Fibroblast of villous mesenchyme (primary cell): ENCODE results near the gene C10orf53. TPM values are rescaled to one million over a fixed set of nuclear protein-coding genes. Genes with fewer than 3 reads are reported as not detected.

Source experiments
- DNase-seq: peaks from one replicate; pipeline ENCODE4 v3.0.0-alpha.2; 2010; ENCODE audit warnings: low read depth
- H3K4me3 ChIP-seq: 2 replicates; pipeline ENCODE4 v1.5.1; 2011; ENCODE audit warnings: low read depth, mild to moderate bottlenecking, low read length
- total RNA-seq: library from RNA; depleted of rRNA; stranded (reverse); fragments of >200 nt; gene quantifications from 2 replicates; pipeline ENCODE4 v1.2.3, GENCODE V29; 2012
- TF ChIP-seq, protein P1 (sequence below): IDR thresholded peaks from 2 replicates; pipeline ENCODE4 v1.5.1; 2012; ENCODE audit warnings: low read depth, mild to moderate bottlenecking, low read length; ENCODE audit not compliant: insufficient read depth

C10orf53 gene
- total RNA-seq, 1 donor, result not detected

DNA sequence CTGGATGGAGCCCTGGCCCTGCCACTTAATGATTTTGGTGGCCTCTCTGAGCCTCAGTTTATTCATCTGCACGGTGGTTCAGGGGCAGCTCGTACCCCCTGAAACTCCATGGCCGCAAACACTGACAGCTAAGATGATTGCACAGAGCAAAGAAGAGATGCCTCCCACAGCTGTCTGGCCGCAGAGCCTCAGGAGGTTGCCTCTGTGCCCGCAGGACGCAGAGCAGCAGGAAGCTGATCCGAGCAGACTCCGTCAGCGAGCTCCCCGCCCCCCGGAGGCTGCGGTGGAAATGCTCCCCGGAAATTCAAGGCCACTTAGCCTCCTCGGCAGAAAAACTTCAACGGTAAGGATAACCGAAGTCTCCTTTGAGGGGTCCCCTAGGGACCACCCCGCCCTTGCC, 30.2 kb upstream of the C10orf53 start:
- TF ChIP-seq, protein P1, sequence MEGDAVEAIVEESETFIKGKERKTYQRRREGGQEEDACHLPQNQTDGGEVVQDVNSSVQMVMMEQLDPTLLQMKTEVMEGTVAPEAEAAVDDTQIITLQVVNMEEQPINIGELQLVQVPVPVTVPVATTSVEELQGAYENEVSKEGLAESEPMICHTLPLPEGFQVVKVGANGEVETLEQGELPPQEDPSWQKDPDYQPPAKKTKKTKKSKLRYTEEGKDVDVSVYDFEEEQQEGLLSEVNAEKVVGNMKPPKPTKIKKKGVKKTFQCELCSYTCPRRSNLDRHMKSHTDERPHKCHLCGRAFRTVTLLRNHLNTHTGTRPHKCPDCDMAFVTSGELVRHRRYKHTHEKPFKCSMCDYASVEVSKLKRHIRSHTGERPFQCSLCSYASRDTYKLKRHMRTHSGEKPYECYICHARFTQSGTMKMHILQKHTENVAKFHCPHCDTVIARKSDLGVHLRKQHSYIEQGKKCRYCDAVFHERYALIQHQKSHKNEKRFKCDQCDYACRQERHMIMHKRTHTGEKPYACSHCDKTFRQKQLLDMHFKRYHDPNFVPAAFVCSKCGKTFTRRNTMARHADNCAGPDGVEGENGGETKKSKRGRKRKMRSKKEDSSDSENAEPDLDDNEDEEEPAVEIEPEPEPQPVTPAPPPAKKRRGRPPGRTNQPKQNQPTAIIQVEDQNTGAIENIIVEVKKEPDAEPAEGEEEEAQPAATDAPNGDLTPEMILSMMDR, result no peak
- H3K4me3 ChIP-seq, result no peak overlapping the region
- DNase-seq, result no peak

DNA sequence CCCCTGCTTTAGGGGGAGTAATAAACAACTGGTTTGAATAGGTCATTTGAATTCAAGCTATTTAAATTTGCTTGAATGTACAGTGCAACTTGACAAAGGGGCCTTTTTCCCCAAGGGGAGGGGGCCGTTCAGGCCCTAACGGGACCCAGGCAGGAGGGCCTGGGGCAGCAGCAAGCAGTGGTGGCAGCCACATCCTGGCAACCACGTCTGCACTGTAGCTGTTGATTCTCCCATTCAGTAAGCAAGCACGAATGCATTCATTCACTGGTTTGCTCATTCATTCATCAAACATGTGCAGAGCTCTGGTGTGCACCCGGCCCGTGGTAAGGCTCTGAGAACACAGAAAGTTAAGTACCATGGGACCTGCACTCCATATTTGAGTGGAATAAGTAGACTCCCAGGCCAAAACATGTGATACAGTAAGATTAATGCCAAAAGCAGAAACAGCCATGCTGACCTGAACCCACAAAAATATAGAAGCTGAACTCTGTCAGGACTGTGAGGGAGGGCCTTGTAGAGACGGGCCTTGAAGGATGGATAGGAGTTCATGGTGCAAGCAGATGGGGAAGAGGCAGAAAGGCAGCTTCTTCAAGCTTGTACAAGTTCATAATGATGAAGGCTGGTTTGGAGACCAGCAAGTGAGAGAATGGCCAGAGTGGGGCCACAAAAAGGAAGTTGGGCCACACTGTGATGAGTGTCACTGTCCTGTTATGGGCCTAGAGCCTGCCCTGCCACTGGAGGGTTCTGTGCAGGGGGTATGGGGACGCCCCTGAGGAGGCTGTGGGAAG, 29.3 kb upstream of the C10orf53 start:
- DNase-seq, result no peak
- TF ChIP-seq, protein P1, result no peak
- H3K4me3 ChIP-seq, result no peak overlapping the region

DNA sequence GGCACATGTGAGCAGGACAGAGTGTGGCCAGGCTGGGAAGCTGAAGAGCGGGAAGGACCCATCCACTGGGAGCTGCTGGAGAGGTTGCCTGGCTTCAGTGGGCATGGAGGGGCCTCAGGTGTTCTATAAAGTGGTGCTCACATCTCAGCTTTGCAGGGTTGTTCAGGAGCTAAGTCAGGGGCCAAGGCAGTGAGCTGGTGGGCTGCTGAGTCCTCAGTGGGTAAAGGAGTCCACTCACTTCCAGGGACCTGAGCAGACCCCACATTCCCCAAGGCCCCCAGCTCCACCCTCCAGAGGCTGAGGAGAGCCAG, 28.8 kb upstream of the C10orf53 start:
- TF ChIP-seq, protein P1, result no peak
- no peak for DNase-seq

DNA sequence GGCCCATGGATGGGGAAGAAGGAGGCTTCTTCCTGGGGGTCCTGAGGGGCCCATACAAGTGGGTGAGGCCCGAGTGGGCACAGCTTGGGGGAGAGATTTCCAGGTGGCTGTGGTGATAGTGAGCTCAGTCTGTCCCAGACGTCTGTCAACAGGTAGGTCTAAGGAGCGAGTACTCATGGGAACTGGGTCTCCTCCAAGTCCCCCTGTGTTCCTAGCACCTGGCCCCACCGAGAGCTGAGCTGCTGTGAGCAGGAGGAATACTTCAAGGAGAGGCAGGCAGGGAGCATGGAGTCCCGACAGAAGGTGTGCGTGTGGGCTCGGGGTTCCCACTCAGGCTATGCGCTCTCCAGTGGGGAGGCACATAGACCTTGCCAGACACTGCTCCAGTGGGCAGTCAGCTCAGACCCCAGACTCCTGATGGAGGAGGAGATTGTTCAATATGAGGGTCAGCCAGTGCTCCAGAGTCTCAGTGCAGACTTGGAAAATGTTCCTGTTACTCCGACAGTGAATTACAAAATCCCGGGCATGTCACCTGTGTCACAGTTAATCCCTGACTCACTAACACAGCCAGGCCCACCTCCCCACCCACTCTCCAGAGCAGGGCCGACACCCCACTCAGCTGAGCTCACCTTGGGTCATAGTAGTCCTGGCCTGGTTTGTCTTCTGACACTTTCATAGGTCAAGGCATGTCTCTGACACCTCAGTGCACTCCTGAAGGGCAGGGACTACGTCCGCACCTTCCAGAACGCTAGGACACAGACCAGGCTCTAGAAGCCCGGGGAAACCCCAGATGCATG, 28.2 kb upstream of the C10orf53 start:
- TF ChIP-seq, protein P1, result no peak
- no peak overlapping the region for H3K4me3 ChIP-seq
- no peak for DNase-seq

More for the DNA sequence above, 28.8 kb upstream of the C10orf53 start:
- no peak overlapping the region for H3K4me3 ChIP-seq

DNA sequence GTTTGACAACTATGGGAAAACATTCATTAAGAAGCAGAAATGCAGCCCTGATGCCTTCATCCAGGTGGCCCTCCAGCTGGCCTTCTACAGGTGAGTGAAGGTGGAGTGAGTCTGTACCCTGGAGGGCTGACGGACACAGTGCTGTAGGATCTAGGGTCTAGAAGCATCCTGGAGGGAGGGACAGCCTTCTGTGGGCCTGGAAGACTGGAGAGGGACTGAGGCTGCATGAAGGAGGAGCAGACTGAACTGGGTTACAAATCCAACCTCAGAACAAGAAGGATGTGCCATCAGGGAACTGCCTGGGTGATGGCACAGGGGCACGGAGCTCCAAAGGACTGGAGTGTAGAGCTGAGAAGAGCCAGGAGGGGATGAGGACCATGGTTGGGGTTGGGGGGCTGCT, 27.5 kb upstream of the C10orf53 start:
- DNase-seq, result no peak
- TF ChIP-seq, protein P1, result no peak
- no peak overlapping the region for H3K4me3 ChIP-seq

DNA sequence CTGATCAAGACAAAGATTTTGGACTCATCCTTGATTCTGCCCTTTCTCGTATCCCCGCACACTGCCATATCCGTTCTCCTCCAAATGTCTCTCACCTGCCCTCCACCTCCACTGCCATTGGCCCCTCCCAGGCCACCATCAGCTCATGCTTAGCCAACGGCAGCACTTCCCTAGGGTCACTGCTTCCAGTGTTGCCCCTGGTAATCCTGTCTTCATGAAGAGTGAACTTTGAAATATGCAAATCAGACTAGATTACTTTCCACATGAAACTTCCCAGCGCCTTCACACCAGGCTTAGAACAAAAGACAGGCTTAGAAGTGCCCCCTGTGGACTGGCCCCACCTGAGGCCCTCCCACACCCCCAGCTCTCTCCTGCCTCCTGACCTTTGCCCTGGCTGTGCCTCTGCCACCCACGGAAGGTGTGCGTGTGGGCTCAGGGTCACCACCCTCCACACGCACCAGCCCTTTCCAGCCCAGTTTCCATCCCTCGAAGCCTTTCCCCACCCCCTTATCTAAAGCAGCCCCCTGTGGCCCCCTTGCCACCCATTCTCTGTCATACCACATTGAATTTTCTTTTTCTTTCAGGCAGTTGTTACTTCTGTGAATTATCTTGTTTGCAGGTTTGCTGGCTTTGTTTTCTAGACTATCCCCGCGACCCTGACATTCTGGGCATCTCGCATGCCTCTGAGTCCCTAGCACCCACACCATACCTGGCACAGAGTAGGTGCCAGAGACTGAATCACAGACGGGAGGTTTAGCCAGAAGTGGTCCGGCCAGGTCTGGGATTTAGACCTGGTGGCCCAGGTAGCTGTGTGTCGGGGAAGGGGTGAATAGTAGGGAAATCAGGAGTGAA, 26.8 kb upstream of the C10orf53 start:
- TF ChIP-seq, protein P1, result no peak
- H3K4me3 ChIP-seq, result no peak overlapping the region
- DNase-seq, result no peak
